GM12864 (cell line): ENCODE data around the gene ETV6.

Experiments used
- DNase-seq: peaks from one replicate; pipeline ENCODE4 v3.0.0-alpha.2; 2011; ENCODE audit warnings: low read depth
- H3K4me3 ChIP-seq: 2 replicates; pipeline ENCODE4 v1.5.1; 2011; ENCODE audit warnings: mild to moderate bottlenecking, low read depth, low read length, control low read depth
- CTCF ChIP-seq: IDR thresholded peaks from 2 replicates; pipeline ENCODE4 v1.5.1; 2011; ENCODE audit warnings: low read depth, mild to moderate bottlenecking, moderate library complexity, low read length, control low read depth, inconsistent platforms; ENCODE audit errors: missing control alignments

Gene ETV6

GRCh38 chr12:11780521-11781101, 131.1 kb downstream of the ETV6 start:
- peak; percentile 83 for DNase-seq
- peak overlapping the region; percentile 7; the same call in 1 of the 2 replicates for H3K4me3 ChIP-seq
- TF ChIP-seq CTCF, result no peak

GRCh38 chr12:11782914-11783420, 133.5 kb downstream of the ETV6 start:
- no peak for TF ChIP-seq CTCF
- DNase-seq, result no peak
- H3K4me3 ChIP-seq, result no peak overlapping the region

GRCh38 chr12:11785712-11786111, 136.2 kb downstream of the ETV6 start:
- no peak for TF ChIP-seq CTCF
- no peak for DNase-seq
- no peak overlapping the region for H3K4me3 ChIP-seq

- no peak for DNase-seq
- no peak for TF ChIP-seq CTCF
- no peak overlapping the region for H3K4me3 ChIP-seq
Observed at GRCh38 chr12:11786638-11787365, 137.3 kb downstream of the ETV6 start.

GRCh38 chr12:11787437-11787836, 138.0 kb downstream of the ETV6 start:
- TF ChIP-seq CTCF, result no peak
- DNase-seq, result no peak

GRCh38 chr12:11787933-11788849, 138.7 kb downstream of the ETV6 start:
- no peak overlapping the region for H3K4me3 ChIP-seq

More at GRCh38 chr12:11787437-11787836, 138.0 kb downstream of the ETV6 start:
- no peak overlapping the region for H3K4me3 ChIP-seq

More at GRCh38 chr12:11787933-11788849, 138.7 kb downstream of the ETV6 start:
- no peak for DNase-seq
- no peak for TF ChIP-seq CTCF
